A673 (cell line): ENCODE data around the gene SHROOM3.

Experiments
- CTCF ChIP-seq: fragments of 300-800, 200-600 bp; sonication (generic); conservative IDR thresholded peaks from 2 replicates; pipeline ENCODE4 v1.5.1; 2017; ENCODE audit warnings: low read depth, mild to moderate bottlenecking, antibody characterized with exemption, low read length, moderate library complexity, mixed read lengths
- EZH2 ChIP-seq: fragments of 200-600 bp; sonication (generic); IDR thresholded peaks from 2 replicates; pipeline ENCODE4 v1.6.1; 2017; ENCODE audit warnings: borderline replicate concordance, low read depth, mild to moderate bottlenecking, mixed read lengths, antibody characterized with exemption, low read length; ENCODE audit not compliant: poor library complexity, severe bottlenecking

DNA sequence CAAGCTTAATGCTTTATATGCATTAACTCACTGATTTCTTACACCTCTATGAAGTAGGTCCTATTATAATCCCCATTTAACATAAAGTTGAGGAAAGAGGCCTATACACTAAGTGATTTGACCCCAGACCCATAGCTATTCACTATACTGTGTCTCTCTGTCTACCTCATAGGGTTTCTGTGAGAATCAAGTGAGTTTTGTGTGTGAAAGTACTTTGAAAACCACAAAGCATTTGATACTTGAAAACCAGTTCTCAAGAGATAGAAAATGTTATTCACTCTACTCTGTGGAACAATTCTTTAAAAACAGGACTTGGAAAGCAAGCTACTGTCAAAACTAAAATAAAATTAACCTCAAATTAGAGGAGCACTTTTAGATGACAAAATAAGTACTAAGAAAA, 35.0 kb downstream of the SHROOM3 start:
- TF ChIP-seq EZH2 = no peak
- TF ChIP-seq CTCF = no peak
